AG20443 (cell line): ENCODE results near the gene FSD1.

Experiments
- DNase-seq: peaks from one replicate; pipeline ENCODE4 v3.0.0; 2012; ENCODE audit warnings: low spot score, mixed read lengths

The FSD1 gene

DNA sequence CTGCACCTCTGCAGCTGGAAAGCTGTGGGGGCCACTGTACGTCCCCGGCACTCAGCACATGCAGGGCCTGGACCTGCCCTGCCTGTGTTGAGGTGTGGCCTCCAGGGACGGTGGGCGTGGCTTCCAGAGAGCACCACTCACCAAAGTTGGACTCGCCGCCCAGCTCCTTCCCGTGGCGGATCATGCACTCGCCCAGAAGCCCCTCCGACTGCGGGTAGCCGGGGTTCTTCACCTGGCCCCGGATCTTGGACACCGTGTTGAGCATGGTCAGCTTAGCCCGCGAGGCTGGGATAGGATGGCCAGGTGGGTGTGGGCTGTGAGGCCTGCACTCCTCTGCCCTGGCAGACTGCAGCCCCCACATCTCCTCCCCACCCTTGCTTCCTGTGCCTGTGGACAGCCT, 60.9 kb downstream of the FSD1 start:
- no peak for DNase-seq

DNA sequence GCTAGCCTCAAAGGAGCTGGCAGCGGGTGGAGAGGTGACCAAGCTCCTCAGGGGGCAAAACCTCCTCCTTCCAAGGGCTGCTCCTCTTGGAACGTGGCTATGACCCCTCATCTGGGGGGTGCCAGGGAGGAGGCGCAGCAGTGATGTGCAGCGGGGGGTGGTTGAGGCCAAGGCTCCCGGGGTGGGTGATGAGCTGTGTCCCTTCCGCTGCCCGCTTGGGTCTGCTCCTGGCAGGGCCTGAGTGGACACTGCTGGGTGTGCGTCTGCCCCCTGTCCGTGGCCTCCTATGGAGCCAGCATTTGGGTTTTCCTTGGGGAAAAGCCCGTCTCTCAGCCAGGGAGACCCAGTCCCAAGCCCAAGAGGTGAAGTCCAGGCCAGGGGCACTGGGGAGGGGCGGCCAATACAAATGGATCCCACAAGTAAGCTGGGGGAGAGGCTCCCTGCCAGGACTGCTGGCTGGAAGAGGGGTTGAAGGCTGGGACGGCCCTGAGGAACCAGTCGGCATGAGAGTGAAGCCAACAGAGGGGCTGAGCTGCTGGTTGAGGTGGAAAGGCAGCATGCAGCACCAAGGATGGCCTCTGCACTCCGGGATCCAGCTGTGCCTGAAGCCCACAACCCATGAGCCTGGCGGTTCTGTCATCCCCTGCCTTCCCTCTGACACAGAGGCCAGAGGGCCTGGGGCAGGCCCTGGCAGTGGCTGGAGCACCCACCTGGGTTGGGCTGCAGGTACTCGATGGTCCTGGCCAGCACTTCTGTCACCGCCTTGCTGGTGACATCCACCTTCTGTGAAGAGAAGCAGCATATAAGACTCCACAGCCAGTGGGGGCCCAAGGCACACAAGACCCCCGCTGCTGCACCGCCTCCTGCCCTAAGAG, 61.6 kb downstream of the FSD1 start:
- DNase-seq = no peak

DNA sequence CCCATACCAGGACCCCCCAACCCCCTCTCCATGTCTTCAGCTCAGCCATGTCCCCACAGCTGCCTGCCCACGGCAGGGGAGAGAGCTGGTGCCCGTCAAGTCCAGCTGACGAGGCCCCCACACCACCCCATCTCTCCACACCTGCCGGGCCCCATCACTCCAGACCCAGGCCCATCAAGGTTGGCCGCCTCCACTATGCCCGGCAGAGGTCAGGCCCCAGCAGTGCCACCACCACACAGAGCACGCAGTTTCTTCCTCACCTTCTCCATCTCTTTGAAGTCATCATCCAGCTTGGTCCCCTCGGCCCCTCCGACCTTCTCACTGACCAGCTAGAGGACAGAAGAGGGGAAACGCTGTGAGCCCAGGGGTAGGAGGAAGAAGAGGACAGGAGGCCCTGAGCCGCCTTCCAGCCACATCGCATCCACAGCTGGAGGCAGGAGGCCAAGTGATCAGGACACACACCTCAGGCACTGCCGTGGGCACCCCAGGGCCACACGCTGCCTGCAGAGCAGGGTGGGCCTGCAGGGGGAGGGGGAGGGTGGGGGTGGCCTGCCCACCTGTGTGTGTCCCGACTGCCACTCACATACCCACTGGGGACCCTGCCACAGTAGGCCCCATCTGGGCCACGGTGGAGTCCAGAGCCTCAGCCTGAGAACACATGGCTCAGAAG, 62.4 kb downstream of the FSD1 start:
- no peak for DNase-seq

DNA sequence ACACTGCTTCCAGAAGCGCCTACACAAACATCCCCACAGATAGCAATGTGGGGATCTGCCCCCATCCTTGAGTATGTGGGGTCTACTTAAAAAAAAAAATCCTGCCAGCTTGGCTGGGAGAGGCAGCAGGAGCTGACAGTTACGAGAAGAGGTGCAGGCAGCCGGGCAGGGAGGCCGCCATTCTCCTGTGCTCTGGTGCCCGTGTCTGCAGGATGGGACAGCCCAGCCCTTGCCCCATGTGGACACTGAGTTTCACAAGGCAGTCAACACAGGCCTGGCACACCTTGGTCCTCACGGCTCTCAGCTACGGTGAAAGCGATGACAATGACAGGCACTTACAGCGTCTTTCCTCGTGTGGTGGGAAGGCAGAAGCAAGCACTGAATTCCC, 62.9 kb downstream of the FSD1 start:
- no peak for DNase-seq

DNA sequence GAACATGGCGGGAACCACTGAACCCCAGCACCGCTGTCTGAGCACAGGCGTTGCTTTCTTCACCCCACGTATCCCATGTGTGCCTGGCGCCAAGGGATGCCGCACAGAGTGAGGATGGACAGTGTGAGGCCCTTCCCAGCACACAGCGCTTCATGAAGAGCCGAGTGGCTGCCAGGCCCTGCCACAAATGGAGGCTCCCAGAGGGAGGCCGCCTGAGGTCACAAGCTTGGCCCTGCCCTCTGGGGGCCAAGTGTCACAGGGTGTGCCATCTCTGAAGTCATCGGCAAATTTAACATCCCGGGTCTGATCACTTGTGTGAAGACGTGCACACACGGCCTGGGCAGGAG, 63.4 kb downstream of the FSD1 start:
- no peak for DNase-seq

DNA sequence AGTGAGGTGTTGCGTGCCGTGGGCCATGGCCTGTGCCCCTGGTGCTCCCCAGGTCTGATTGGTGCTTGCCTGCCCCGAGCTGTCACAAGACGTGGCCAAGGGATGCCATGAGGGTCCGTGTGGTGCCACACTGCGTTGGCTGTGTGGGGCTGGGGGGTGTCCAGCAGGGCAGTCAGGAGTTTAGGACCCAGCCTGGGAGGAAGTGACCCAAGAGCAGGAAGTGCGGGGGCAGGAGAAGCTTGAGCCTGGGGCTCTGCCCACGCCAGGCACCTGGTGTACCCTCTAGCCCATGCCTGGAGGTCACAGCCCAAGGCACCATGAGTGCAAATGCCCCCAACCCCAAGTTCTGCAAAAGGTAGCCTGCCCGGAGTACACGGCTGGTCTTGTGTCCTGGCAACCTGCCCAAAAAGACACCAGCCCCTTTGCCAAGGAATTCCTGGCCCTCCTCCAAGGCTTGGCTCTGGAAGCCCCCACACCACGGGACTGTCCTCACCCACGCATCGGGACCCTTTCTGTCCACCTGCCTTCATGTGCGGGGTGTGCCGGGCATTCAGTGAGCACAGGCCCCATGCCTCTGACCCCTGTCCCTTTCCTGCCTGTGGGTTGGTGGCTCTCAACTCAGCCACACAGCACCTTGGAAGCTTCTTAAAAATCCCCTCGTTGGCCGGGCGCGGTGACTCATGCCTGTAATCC, 63.9 kb downstream of the FSD1 start:
- DNase-seq = no peak

DNA sequence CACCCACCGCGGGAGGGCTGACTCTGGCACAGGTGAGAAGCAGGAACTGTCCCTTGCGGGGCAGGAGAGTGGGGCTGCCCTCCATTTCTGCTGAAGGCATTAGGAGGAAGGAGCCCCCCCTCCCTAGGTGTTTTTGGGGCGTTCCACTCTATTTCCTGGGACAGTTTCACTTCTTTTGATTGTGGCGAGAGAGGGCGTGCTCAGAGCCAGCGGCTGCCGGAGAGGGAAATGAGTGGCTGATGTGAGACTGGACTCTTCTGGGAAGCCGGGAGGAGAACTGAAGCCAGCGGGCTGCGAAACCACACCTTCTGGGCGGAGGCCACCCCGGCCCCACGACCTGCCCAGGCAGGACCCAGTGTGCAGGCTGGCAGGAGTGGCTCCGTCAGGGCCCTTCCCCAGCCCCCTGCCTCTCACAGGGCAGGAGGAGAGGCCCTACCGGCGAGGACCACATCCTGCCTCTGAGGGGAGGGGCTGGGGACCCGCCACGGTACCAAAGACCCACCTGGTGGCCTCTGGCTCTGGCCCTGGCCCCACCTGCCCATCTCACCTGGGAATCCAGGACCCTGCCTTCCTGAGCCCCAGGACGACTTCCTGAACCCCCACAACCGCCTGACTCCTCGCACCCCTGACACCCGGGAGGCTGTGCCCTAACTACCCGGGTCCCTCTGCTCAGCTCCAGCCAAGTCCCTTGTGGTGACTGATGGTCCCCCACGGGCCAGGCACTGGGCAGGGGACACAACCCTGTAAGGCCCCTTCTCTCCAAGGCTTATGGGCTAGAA, 64.9 kb downstream of the FSD1 start:
- no peak for DNase-seq

DNA sequence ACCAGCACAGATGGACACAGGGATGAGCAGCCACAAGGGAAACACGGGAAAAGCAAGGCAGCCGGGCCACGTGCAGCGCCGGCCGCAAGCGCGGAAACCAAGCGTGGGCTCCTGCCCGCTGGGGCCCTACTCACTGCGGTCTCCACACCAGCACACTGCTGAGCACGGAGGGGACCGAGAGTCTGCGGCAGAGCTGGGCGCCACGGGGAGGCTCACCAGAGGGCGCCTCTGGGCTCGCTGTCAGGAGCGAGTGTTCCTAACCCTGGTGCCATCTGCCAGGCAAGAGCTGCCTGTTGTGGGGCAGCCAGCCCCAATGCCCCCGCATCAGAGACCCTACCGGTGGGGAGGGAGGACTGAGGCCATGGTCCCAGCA, 65.5 kb downstream of the FSD1 start:
- peak; percentile 62 for DNase-seq

DNA sequence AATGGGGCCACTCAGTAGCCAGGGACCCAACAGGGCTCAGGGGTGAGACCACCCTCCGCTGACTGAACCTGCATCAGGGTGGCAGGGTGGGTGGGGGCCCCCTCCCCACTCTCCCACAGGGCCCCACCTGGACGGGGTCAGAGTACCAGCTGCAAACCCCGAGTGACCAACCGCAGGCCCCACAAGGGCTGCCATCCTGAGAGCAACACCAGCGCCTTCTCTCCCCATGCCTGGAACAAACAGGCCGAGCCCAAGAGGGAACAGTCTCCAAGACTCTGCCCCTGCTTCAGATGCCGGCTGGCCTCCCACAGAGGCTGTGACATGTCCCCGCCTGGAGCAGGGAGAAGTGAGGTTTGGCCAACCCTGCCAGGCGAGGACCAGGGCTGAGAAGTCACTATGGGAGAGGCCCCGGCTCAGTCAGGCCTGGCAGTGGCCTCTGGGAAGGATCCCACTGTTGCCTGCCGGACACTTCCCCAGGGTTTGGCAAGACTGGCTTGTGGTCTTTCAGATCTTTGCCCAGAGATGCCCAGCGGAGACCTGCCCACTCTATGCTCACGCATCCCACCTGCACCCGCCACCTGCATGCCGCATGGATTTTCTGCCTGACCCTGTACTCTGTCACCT, 66.1 kb downstream of the FSD1 start:
- no peak for DNase-seq

DNA sequence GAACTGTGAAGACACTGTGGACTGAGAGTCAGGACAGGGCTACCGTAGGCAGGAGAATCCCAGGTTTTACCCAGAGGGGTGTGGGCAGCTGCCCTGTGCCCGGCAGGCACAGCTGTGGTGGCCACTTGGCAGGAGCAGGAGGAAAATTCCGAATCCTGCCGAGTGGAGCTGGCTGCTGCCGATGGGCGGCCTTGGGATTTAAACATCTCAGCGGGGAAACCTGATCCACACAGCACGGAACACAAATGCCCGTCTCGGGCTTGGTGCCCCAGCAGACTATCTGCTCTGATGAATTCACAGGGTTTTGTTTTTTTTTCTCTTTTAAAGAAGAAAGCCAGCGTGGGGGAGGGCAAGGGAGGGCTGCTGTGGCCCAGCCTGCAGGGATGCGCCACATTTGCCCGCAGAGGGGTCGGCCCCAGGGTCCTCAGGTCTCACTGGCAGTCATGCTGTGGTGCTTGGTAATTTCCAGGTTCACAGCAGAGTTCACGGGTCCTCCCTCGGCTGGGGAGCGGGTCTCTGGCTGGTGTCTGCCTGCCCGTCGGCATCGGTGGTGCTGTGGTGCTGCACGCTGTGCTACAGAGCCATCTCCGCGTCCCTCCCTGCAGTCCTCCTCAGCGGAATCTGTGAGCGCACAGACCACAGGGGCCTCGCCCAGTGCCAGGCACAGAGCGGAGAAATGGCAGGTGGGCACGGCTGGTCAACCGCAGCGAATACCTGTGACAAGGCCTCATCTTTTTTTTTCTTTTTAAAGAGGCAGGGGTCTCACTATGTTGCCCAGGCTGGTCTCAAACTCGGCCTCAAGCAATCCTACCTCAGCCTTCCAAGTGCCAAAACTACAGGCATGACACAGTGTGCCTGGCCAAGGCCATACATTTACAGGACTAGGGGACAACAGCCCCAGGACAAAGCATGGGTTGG, 67.1 kb downstream of the FSD1 start:
- no peak for DNase-seq

DNA sequence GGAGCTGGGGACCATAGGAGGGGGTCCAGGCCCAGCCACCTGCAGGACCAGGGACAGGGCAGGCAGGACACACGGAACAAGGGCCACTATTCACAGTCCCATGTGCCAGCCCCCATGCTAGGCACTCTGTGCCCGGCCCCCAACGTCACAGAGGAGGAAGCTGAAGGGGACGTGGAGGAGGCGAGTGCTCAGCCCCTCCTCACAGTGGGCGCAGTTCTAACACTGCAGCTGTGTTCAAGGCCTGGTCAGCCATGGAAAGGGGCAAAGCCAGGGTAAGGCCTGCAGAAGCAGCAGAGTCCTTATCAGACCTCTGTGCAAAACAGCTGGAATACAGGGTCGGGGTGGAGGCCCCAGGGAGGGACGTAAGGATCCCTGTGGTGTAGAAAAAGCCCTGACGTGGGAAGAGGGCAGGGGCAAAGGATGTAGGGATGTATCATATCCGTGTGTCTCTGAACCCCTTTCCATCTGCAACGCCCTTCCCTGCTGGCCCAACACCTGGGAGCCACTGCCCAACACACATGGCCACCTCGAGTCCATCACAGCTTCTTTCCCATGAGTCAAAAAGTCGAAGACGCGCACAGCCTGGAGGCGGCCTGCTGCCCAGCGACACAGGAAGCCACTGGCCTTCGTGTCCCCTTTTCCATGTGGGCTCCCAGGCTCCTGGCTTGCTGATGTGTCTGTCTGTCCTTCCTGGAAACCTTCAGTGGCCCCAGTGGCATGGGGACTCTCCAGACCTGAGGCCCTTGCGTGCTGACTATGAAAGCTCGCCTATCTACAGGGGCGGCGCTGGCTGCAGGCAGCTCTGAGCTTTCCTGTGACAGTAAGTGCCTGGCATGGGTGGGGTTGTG, 68.0 kb downstream of the FSD1 start:
- no peak for DNase-seq

DNA sequence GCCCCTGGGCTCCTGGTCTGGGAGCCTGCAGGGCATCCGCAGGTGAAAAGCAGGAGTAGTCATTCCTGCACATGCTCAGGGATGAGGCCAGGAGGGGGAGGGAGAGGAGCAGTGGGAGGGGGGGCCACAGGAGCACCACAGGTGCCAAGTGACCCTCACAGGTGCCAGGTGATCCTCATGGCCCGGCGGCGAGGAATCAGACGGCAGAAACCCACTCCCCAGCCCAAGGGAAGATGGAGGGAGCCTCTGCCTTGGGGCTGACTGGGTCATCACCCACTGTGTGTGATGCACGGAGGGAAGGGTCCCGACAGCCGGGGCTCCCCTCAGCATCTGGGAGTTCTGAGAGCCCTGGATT, 68.6 kb downstream of the FSD1 start:
- DNase-seq = no peak
